HepG2 (cell line): ENCODE measurements around the gene MFRP. TPM values are rescaled to one million over a fixed set of nuclear protein-coding genes. Genes with fewer than 3 reads are reported as not detected.
A peak's percentile ranks its signal among the peaks of the same experiment; 100 is the strongest.

Experiments
- ATAC-seq: fragments of 200-7000 bp; cut with Tn5 transposase; 3 replicates; pipeline ENCODE4 v1.9.1; 2020; ENCODE audit warnings: mild to moderate bottlenecking, moderate library complexity
- BruUV-seq: library from RNA; stranded (reverse); fragments of 400-500 nt; replicated peaks from 2 replicates; lab custom pipeline; 2021; lab: Mats Ljungman, UMichigan
- CTCF ChIA-PET: fragments of 300-600 bp; formaldehyde crosslinking; extraction: SDS; loops from one replicate; lab custom pipeline; 2021; ENCODE audit warnings: low total read pairs, inconsistent platforms, low intra/inter-chr PET ratio; lab: Yijun Ruan, JAX
- POLR2A ChIA-PET: fragments of 350-600 bp; sonication (Branson Sonifier 250); formaldehyde crosslinking; loops from one replicate; lab custom pipeline; 2020; ENCODE audit warnings: antibody characterized with exemption, inconsistent platforms; lab: Yijun Ruan, JAX
- DNase-seq: peaks from one replicate; pipeline ENCODE4 v3.0.0-alpha.2; 2015; ENCODE audit warnings: low spot score
- FAIRE-seq: peaks from 3 replicates; lab custom pipeline; 2011; peaks lifted over from hg19 to GRCh38; lab: Jason Lieb, UNC
- H2AFZ ChIP-seq: one replicate; pipeline ENCODE4 v1.6.1; 2011; ENCODE audit warnings: low read length, inconsistent platforms
- H3K27ac ChIP-seq: fragments of 300-600 bp; 3 replicates; pipeline ENCODE4 v1.8.0; 2011; ENCODE audit warnings: mixed run types, mild to moderate bottlenecking, mixed read lengths, low read length, inconsistent platforms; ENCODE audit not compliant: insufficient read depth; ENCODE audit errors: extremely low read length
- H3K27me3 ChIP-seq, 2 experiments: fragments of 200-600 bp in 1 of 2; 2 replicates in 1 of 2; 3 replicates in 1 of 2; pipeline versions ENCODE4 v1.6.0 to v1.8.0; 2011; ENCODE audit warnings: low read length in 2 of 2, mild to moderate bottlenecking in 2 of 2, moderate library complexity in 2 of 2, inconsistent platforms in 1 of 2; ENCODE audit not compliant: insufficient read depth in 2 of 2, control insufficient read depth in 1 of 2
- H3K36me3 ChIP-seq, 2 experiments: fragments of 200-600 bp in 1 of 2; replicated peaks in 1 of 2; 2 replicates in 1 of 2; 3 replicates in 1 of 2; pipeline versions ENCODE4 v1.5.1 to v1.8.0; 2011; ENCODE audit warnings: low read length in 2 of 2, inconsistent platforms in 1 of 2; ENCODE audit not compliant: insufficient read depth in 2 of 2, control insufficient read depth in 1 of 2
- H3K4me1 ChIP-seq: 2 replicates; pipeline ENCODE4 v1.5.1; 2012; ENCODE audit warnings: low read length, inconsistent platforms; ENCODE audit not compliant: insufficient read depth
- H3K4me2 ChIP-seq: 2 replicates; pipeline ENCODE4 v1.6.0; 2011; ENCODE audit warnings: low read depth, low read length, inconsistent platforms
- H3K4me3 ChIP-seq, 3 experiments: fragments of 200-600 bp in 1 of 3; sonication (generic), shearing (Covaris generic) in 1 of 3; replicated peaks in 1 of 3; 2 replicates each; pipeline ENCODE4 v1.5.1; 2011 to 2016; ENCODE audit warnings: low read length in 3 of 3, inconsistent platforms in 2 of 3, low read depth in 2 of 3, mild to moderate bottlenecking in 2 of 3, control low read depth in 1 of 3, mixed read lengths in 1 of 3; ENCODE audit not compliant: insufficient read depth in 1 of 3
- H3K79me2 ChIP-seq: one replicate; pipeline ENCODE4 v1.6.1; 2011; ENCODE audit warnings: low read length, inconsistent platforms; ENCODE audit not compliant: insufficient read depth
- H3K9ac ChIP-seq: 2 replicates; pipeline ENCODE4 v1.6.0; 2011; ENCODE audit warnings: mild to moderate bottlenecking, low read depth, low read length, inconsistent platforms; ENCODE audit not compliant: insufficient read depth
- H3K9me3 ChIP-seq: 2 replicates; pipeline ENCODE4 v1.5.1; 2012; ENCODE audit warnings: mild to moderate bottlenecking, low read length
- H4K20me1 ChIP-seq: 2 replicates; pipeline ENCODE4 v1.6.0; 2011; ENCODE audit warnings: inconsistent platforms, mild to moderate bottlenecking, low read length, moderate library complexity; ENCODE audit not compliant: insufficient read depth
- ADNP ChIP-seq: sonication (generic); formaldehyde crosslinking; IDR thresholded peaks from 2 replicates; pipeline ENCODE4 v1.4.0; 2020; ENCODE audit warnings: missing genetic modification reagents
- BORCS8-MEF2B ChIP-seq: sonication (generic); formaldehyde crosslinking; IDR thresholded peaks from 2 replicates; pipeline ENCODE4 v1.8.0; 2022; ENCODE audit warnings: mild to moderate bottlenecking, missing genetic modification reagents
- BRCA1 ChIP-seq: sonication (generic); formaldehyde crosslinking; IDR thresholded peaks from 2 replicates; pipeline ENCODE4 v1.4.0; 2020; ENCODE audit warnings: missing genetic modification reagents
- CEBPB ChIP-seq: IDR thresholded peaks from 2 replicates; pipeline ENCODE4 v1.6.1; 2011; ENCODE audit warnings: low read depth, low read length, improper control_type of control experiment, borderline replicate concordance
- CTCF ChIP-seq: sonication (generic); formaldehyde crosslinking; IDR thresholded peaks from 2 replicates; pipeline ENCODE4 v1.5.0; 2020; ENCODE audit warnings: mild to moderate bottlenecking, missing genetic modification reagents, moderate library complexity
- JUND ChIP-seq: sonication (generic); formaldehyde crosslinking; IDR thresholded peaks from 2 replicates; pipeline ENCODE4 v1.8.0; 2022; ENCODE audit warnings: mild to moderate bottlenecking, missing genetic modification reagents
- NCOA1 ChIP-seq: sonication (generic); formaldehyde crosslinking; IDR thresholded peaks from 2 replicates; pipeline ENCODE4 v1.9.0; 2021; ENCODE audit warnings: missing genetic modification reagents
- SAP130 ChIP-seq: IDR thresholded peaks from 2 replicates; pipeline ENCODE4 v1.6.1; 2016; ENCODE audit warnings: low read depth
- THAP11 ChIP-seq: IDR thresholded peaks from 2 replicates; pipeline ENCODE4 v1.6.1; 2016; ENCODE audit warnings: missing biosample characterization, missing genetic modification reagents
- ZFP37 ChIP-seq: sonication (generic); formaldehyde crosslinking; IDR thresholded peaks from 2 replicates; pipeline ENCODE4 v1.4.0; 2020; ENCODE audit warnings: missing genetic modification reagents, borderline replicate concordance
- ZNF232 ChIP-seq: sonication (generic); formaldehyde crosslinking; IDR thresholded peaks from 2 replicates; pipeline ENCODE4 v1.4.0; 2020; ENCODE audit warnings: missing genetic modification reagents, borderline replicate concordance
- ZNF281 ChIP-seq: sonication (generic); formaldehyde crosslinking; IDR thresholded peaks from 2 replicates; pipeline ENCODE4 v1.4.0; 2020; ENCODE audit warnings: missing genetic modification reagents, borderline replicate concordance
- WGBS: methylation state at CpG from one replicate; pipeline ENCODE4 v1.1.6; 2017; ENCODE audit warnings: low lambda C conversion rate; 5-methylcytosine and 5-hydroxymethylcytosine counted together
- in situ Hi-C: cut with HindIII; loops from 2 replicates; pipeline ENCODE4 v1.10.0; 2017; ENCODE audit warnings: low pct_unique_long_range_greater_than_20kb; ENCODE audit not compliant: extremely low pct_ligation_motif_present
- intact Hi-C: fragments of 100-400 bp; cut with micrococcal nuclease; formaldehyde crosslinking; loops from one replicate; pipeline ENCODE4 v1.10.0; 2022; ENCODE audit not compliant: unreplicated experiment
- polyA plus RNA-seq, 8 experiments: library from polyadenylated mRNA; depleted of rRNA in 3 of 8; stranded (reverse) in 7 of 8; unstranded in 1 of 8; fragments of >200 nt; fragmentation: Illumina TruSeq in 4 of 8; extraction: Trizol in 4 of 8; gene quantifications; 2 replicates each; pipeline versions ENCODE4 v1.2.1 to v1.2.3, GENCODE V29; 2011 to 2016; ENCODE audit warnings: low read depth in 4 of 8, missing spikeins in 1 of 8, mixed read lengths in 1 of 8; ENCODE audit not compliant: insufficient read depth in 1 of 8
- total RNA-seq, 5 experiments: library from RNA; depleted of rRNA; stranded (reverse); fragments of >200 nt; fragmentation: Illumina TruSeq; extraction: Trizol; gene quantifications; 2 replicates each; pipeline ENCODE4 v1.2.3, GENCODE V29; 2016; ENCODE audit warnings: low read depth in 1 of 5

MFRP gene
- total and polyA plus RNA-seq, 2 of the 13 experiments (the other 11 are each of a cell fraction or from before 2014, with no cell fraction given): not detected

- WGBS: 91% methylated on average over 3 of the region's 5 CpGs
- CTCF ChIA-PET: no interaction called here
- POLR2A ChIA-PET: interaction anchor here (1.1 to 2.8 kb wide), 3 partner anchors 9 to 11 kb away, joined by 3 to 9 read pairs (median 6); partner anchors contain the start of gene MCAM
- H3K4me3 ChIP-seq: no peak overlapping the region
- TF ChIP-seq ZNF232: no peak
- BruUV-seq: no TSS peak
- no peaks in the 10 kb centered on the region for H4K20me1 ChIP-seq
- DNase-seq (no peak), ATAC-seq (no peak), FAIRE-seq (no peak)
- peaks cover 3% of the 10 kb centered on the region in 2 experiments; a peak in 2 of 5 replicates for H3K36me3 ChIP-seq
- peaks cover 22% of the 10 kb centered on the region for H3K4me1 ChIP-seq
- H3K27ac ChIP-seq: no peak overlapping the region
- H3K79me2 ChIP-seq: no peaks in the 10 kb centered on the region
- no peak overlapping the region for H2AFZ ChIP-seq
- no peaks in the 10 kb centered on the region for H3K27me3 ChIP-seq
- H3K9ac ChIP-seq: no peak overlapping the region
- intact Hi-C loops (no loop called here), in situ Hi-C loops (no loop called here)
- no peaks in the 10 kb centered on the region for H3K9me3 ChIP-seq
- no peak overlapping the region for H3K4me2 ChIP-seq
Observed at GRCh38 chr11:119307974-119308373, 38.5 kb downstream of the MFRP start.

GRCh38 chr11:119307219-119307618 lies 39.3 kb downstream of the MFRP start:
- ChIA-PET CTCF (no interaction called here), POLR2A (interaction anchor here (1.0 to 2.8 kb wide), 3 partner anchors 10 to 69 kb away, joined by 3 to 9 read pairs (median 6); partner anchors contain the start of gene MCAM)
- Histone ChIP-seq H3K4me3 (no peak overlapping the region), H3K4me2 (no peak overlapping the region), H4K20me1 (no peaks in the 10 kb centered on the region), H3K9ac (no peak overlapping the region), H2AFZ (no peak overlapping the region), H3K4me1 (peaks cover 22% of the 10 kb centered on the region), H3K36me3 (peaks cover 3% of the 10 kb centered on the region in 2 experiments; a peak in 3 of 5 replicates), H3K9me3 (no peaks in the 10 kb centered on the region), H3K27me3 (no peaks in the 10 kb centered on the region), H3K27ac (no peak overlapping the region), H3K79me2 (no peaks in the 10 kb centered on the region)
- in situ Hi-C loops (no loop called here), intact Hi-C loops (no loop called here)
- WGBS: 50% methylated on average over 1 of the region's 1 CpG
- DNase-seq (no peak), ATAC-seq (peak; percentile 21; the same call in 1 of the 3 replicates), FAIRE-seq (peak; percentile 21)
- no TSS peak for BruUV-seq
- no peak for TF ChIP-seq ZFP37 (CRISPR knock-in tag)
- no peak for TF ChIP-seq BRCA1 (CRISPR knock-in tag)
- peak; percentile 28; the same call in 1 of the 2 replicates for TF ChIP-seq CTCF (CRISPR knock-in tag)
- peak; percentile 14; the same call in 1 of the 2 replicates for TF ChIP-seq CEBPB
- no peak for TF ChIP-seq ZNF281 (CRISPR knock-in tag)
- TF ChIP-seq SAP130 (CRISPR knock-in tag): no peak
- TF ChIP-seq JUND: no peak
- TF ChIP-seq THAP11: no peak
- TF ChIP-seq NCOA1: no peak
- TF ChIP-seq BORCS8-MEF2B (CRISPR knock-in tag): no peak
- no peak for TF ChIP-seq ADNP (CRISPR knock-in tag)
